Erythroblast (primary cell): ENCODE data around the gene CTU2.

Experiments used
- GATA1 ChIP-seq: IDR thresholded peaks from 2 replicates; pipeline ENCODE4 v1.6.1; 2011; ENCODE audit warnings: low read depth, mild to moderate bottlenecking, control low read depth, low read length, moderate library complexity
- POLR2A ChIP-seq: IDR thresholded peaks from 2 replicates; pipeline ENCODE4 v1.6.1; 2011; ENCODE audit warnings: mild to moderate bottlenecking, low read length

DNA sequence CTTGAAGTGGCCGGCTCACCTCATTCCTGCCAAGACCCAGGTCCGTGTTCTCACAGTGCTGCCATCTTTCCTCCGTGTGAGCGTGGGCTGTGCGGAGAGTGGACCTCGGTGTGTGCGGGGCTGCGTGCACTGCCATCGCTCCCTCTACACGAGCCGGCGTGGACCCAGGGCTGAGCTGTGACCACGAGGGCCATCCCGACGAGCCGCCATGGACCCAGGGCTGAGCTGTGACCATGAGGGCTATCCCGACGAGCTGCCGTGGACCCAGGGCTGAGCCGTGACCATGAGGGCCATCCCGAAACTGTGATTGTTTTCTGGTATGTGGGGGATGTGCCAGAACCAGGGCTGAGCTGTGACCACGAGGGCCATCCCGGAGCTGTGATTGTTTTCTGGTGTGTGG, 34.5 kb upstream of the CTU2 start:
- TF ChIP-seq POLR2A (no peak), GATA1 (no peak)
